ENCODE data around the gene KRTAP22-1. TPM values are rescaled to one million over a fixed set of nuclear protein-coding genes. Genes with fewer than 3 reads are reported as not detected.
A peak's percentile ranks its signal among the peaks of the same experiment; 100 is the strongest.

KRTAP22-1 gene
- total and polyA plus RNA-seq, 4 donors = not detected

- no peaks in the 10 kb centered on the region for H3K36me3 ChIP-seq (ENCODE audit: control insufficient read depth in 1 of 2, insufficient read depth in 2 of 2, low read length in 1 of 2)
- no peaks in the 10 kb centered on the region for H3K4me1 ChIP-seq (ENCODE audit: control insufficient read depth in 1 of 2, insufficient read depth in 2 of 2, low read length in 2 of 2)
- no peak overlapping the region for H3K4me3 ChIP-seq (ENCODE audit: low read length in 2 of 2)
- ATAC-seq (ENCODE audit: low FRiP score) (no peak), DNase-seq (no peak)
- no peak overlapping the region for H3K27ac ChIP-seq (ENCODE audit: low read depth in 1 of 2, low read length in 2 of 2)
- peaks cover 1% of the 10 kb centered on the region for H3K9me3 ChIP-seq (ENCODE audit: control insufficient read depth, low read length)
- intact Hi-C loops (cut with DNase I) = no loop called here
- 5 to 7% methylated on average over 1 of the region's 1 CpG for WGBS, 2 donors
- H3K27me3 ChIP-seq (ENCODE audit: control insufficient read depth in 1 of 2, insufficient read depth in 2 of 2, low read length in 1 of 2) = no peaks in the 10 kb centered on the region
These were observed 21.5 kb upstream of the KRTAP22-1 start for GRCh38 chr21:30579346-30579745.

GRCh38 chr21:30580132-30580531, 20.8 kb upstream of the KRTAP22-1 start:
- Histone ChIP-seq H3K9me3 (ENCODE audit: control insufficient read depth, low read length) (peaks cover 1% of the 10 kb centered on the region), H3K27me3 (ENCODE audit: control insufficient read depth in 1 of 2, insufficient read depth in 2 of 2, low read length in 1 of 2) (no peaks in the 10 kb centered on the region), H3K36me3 (ENCODE audit: control insufficient read depth in 1 of 2, insufficient read depth in 2 of 2, low read length in 1 of 2) (no peaks in the 10 kb centered on the region), H3K4me1 (ENCODE audit: control insufficient read depth in 1 of 2, insufficient read depth in 2 of 2, low read length in 2 of 2) (no peaks in the 10 kb centered on the region), H3K27ac (ENCODE audit: low read depth in 1 of 2, low read length in 2 of 2) (no peak overlapping the region), H3K4me3 (ENCODE audit: low read length in 2 of 2) (no peak overlapping the region)
- intact Hi-C loops (cut with DNase I) = no loop called here
- DNase-seq (no peak), ATAC-seq (ENCODE audit: low FRiP score) (no peak)
- whole genome bisulfite sequencing, 2 donors = 51 to 58% methylated on average over 3 of the region's 3 CpGs

- intact Hi-C loops (cut with DNase I) = no loop called here
These were observed 18.0 kb upstream of the KRTAP22-1 start for GRCh38 chr21:30582870-30583269.

GRCh38 chr21:30590297-30590696, 10.6 kb upstream of the KRTAP22-1 start, which contains the start of gene KRTAP22-2:
Gene KRTAP22-2 (minus strand): TSS chr21:30590397.
- ATAC-seq (ENCODE audit: low FRiP score) (no peak), DNase-seq (no peak)
- H3K27ac ChIP-seq (ENCODE audit: low read depth in 1 of 2, low read length in 2 of 2) = no peak within 1 kb of the TSS
- intact Hi-C loops (cut with DNase I) = no loop called here
- no peaks in the 10 kb centered on the region for H3K36me3 ChIP-seq (ENCODE audit: control insufficient read depth in 1 of 2, insufficient read depth in 2 of 2, low read length in 1 of 2)
- H3K4me1 ChIP-seq (ENCODE audit: control insufficient read depth in 1 of 2, insufficient read depth in 2 of 2, low read length in 2 of 2) = no peaks in the 10 kb centered on the region
- no peak within 1 kb of the TSS for H3K4me3 ChIP-seq (ENCODE audit: low read length in 2 of 2)
- no peaks in the 10 kb centered on the region for H3K27me3 ChIP-seq (ENCODE audit: control insufficient read depth in 1 of 2, insufficient read depth in 2 of 2, low read length in 1 of 2)
- no peaks in the 10 kb centered on the region for H3K9me3 ChIP-seq (ENCODE audit: control insufficient read depth, low read length)

More at GRCh38 chr21:30582870-30583269, 18.0 kb upstream of the KRTAP22-1 start:
- DNase-seq = no peak
- Histone ChIP-seq H3K27ac (ENCODE audit: low read depth in 1 of 2, low read length in 2 of 2) (no peak overlapping the region), H3K9me3 (ENCODE audit: control insufficient read depth, low read length) (no peaks in the 10 kb centered on the region), H3K27me3 (ENCODE audit: control insufficient read depth in 1 of 2, insufficient read depth in 2 of 2, low read length in 1 of 2) (no peaks in the 10 kb centered on the region), H3K36me3 (ENCODE audit: control insufficient read depth in 1 of 2, insufficient read depth in 2 of 2, low read length in 1 of 2) (no peaks in the 10 kb centered on the region), H3K4me1 (ENCODE audit: control insufficient read depth in 1 of 2, insufficient read depth in 2 of 2, low read length in 2 of 2) (no peaks in the 10 kb centered on the region), H3K4me3 (ENCODE audit: low read length in 2 of 2) (no peak overlapping the region)
- WGBS, 2 donors = 72 to 85% methylated on average over 1 of the region's 1 CpG
- no peak for ATAC-seq (ENCODE audit: low FRiP score)

- Histone ChIP-seq H3K27ac (ENCODE audit: low read depth in 1 of 2, low read length in 2 of 2) (no peak within 1 kb of the TSS), H3K4me1 (ENCODE audit: control insufficient read depth in 1 of 2, insufficient read depth in 2 of 2, low read length in 2 of 2) (no peaks in the 10 kb centered on the region), H3K4me3 (ENCODE audit: low read length in 2 of 2) (no peak within 1 kb of the TSS), H3K9me3 (ENCODE audit: control insufficient read depth, low read length) (no peaks in the 10 kb centered on the region), H3K27me3 (ENCODE audit: control insufficient read depth in 1 of 2, insufficient read depth in 2 of 2, low read length in 1 of 2) (no peaks in the 10 kb centered on the region), H3K36me3 (ENCODE audit: control insufficient read depth in 1 of 2, insufficient read depth in 2 of 2, low read length in 1 of 2) (no peaks in the 10 kb centered on the region)
- WGBS, 2 donors = 95 to 98% methylated on average over 4 of the region's 4 CpGs
- no peak for ATAC-seq (ENCODE audit: low FRiP score)
- DNase-seq = no peak
- intact Hi-C loops (cut with DNase I) = no loop called here
These were observed 8.7 kb upstream of the KRTAP22-1 start, which contains the start of gene KRTAP6-3 for GRCh38 chr21:30592140-30592539. Gene KRTAP6-3 (plus strand): TSS chr21:30592440. CDS start chr21:30592446, 6 bp downstream.

- intact Hi-C loops (cut with DNase I) = no loop called here
- no peaks in the 10 kb centered on the region for H3K36me3 ChIP-seq (ENCODE audit: control insufficient read depth in 1 of 2, insufficient read depth in 2 of 2, low read length in 1 of 2)
- DNase-seq = no peak
- H3K9me3 ChIP-seq (ENCODE audit: control insufficient read depth, low read length) = no peaks in the 10 kb centered on the region
- H3K27ac ChIP-seq (ENCODE audit: low read depth in 1 of 2, low read length in 2 of 2) = no peak within 1 kb of the TSS
- no peaks in the 10 kb centered on the region for H3K4me1 ChIP-seq (ENCODE audit: control insufficient read depth in 1 of 2, insufficient read depth in 2 of 2, low read length in 2 of 2)
- H3K27me3 ChIP-seq (ENCODE audit: control insufficient read depth in 1 of 2, insufficient read depth in 2 of 2, low read length in 1 of 2) = no peaks in the 10 kb centered on the region
- WGBS, 2 donors = 97 to 98% methylated on average over 6 of the region's 6 CpGs
- no peak for ATAC-seq (ENCODE audit: low FRiP score)
- H3K4me3 ChIP-seq (ENCODE audit: low read length in 2 of 2) = no peak within 1 kb of the TSS
These were observed 2.1 kb upstream of the KRTAP22-1 start, which contains the start of gene KRTAP6-2 for GRCh38 chr21:30598802-30599201. Gene KRTAP6-2 (minus strand): TSS chr21:30598902. CDS start chr21:30598874, 28 bp downstream.

- intact Hi-C loops (cut with DNase I) = no loop called here
- Histone ChIP-seq H3K27me3 (ENCODE audit: control insufficient read depth in 1 of 2, insufficient read depth in 2 of 2, low read length in 1 of 2) (no peaks in the 10 kb centered on the region), H3K4me1 (ENCODE audit: control insufficient read depth in 1 of 2, insufficient read depth in 2 of 2, low read length in 2 of 2) (no peaks in the 10 kb centered on the region), H3K9me3 (ENCODE audit: control insufficient read depth, low read length) (peaks cover 3% of the 10 kb centered on the region), H3K4me3 (ENCODE audit: low read length in 2 of 2) (no peak overlapping the region), H3K27ac (ENCODE audit: low read depth in 1 of 2, low read length in 2 of 2) (no peak overlapping the region), H3K36me3 (ENCODE audit: control insufficient read depth in 1 of 2, insufficient read depth in 2 of 2, low read length in 1 of 2) (no peaks in the 10 kb centered on the region)
- ATAC-seq (ENCODE audit: low FRiP score) (peak; percentile 52), DNase-seq (no peak)
- 94 to 96% methylated on average over 2 of the region's 2 CpGs for WGBS, 2 donors
These were observed 5.1 kb downstream of the KRTAP22-1 start for GRCh38 chr21:30605968-30606367.

- WGBS, 2 donors = 68 to 72% methylated on average over 2 of the region's 2 CpGs
These were observed 11.2 kb downstream of the KRTAP22-1 start for GRCh38 chr21:30612132-30612531.

GRCh38 chr21:30613836-30614235, 12.9 kb downstream of the KRTAP22-1 start, which contains the start of gene KRTAP6-1:
Gene KRTAP6-1 (minus strand): TSS chr21:30613930. CDS start chr21:30613904, 26 bp downstream.
- Histone ChIP-seq H3K4me1 (ENCODE audit: control insufficient read depth in 1 of 2, insufficient read depth in 2 of 2, low read length in 2 of 2) (no peaks in the 10 kb centered on the region), H3K9me3 (ENCODE audit: control insufficient read depth, low read length) (no peaks in the 10 kb centered on the region), H3K27ac (ENCODE audit: low read depth in 1 of 2, low read length in 2 of 2) (no peak within 1 kb of the TSS), H3K27me3 (ENCODE audit: control insufficient read depth in 1 of 2, insufficient read depth in 2 of 2, low read length in 1 of 2) (no peaks in the 10 kb centered on the region), H3K4me3 (ENCODE audit: low read length in 2 of 2) (no peak within 1 kb of the TSS), H3K36me3 (ENCODE audit: control insufficient read depth in 1 of 2, insufficient read depth in 2 of 2, low read length in 1 of 2) (no peaks in the 10 kb centered on the region)
- ATAC-seq (ENCODE audit: low FRiP score) (no peak), DNase-seq (no peak)
- intact Hi-C loops (cut with DNase I) = no loop called here
- 66 to 68% methylated on average over 2 of the region's 2 CpGs for WGBS, 2 donors

More at GRCh38 chr21:30612132-30612531, 11.2 kb downstream of the KRTAP22-1 start:
- ATAC-seq (ENCODE audit: low FRiP score) (no peak), DNase-seq (no peak)
- Histone ChIP-seq H3K27ac (ENCODE audit: low read depth in 1 of 2, low read length in 2 of 2) (no peak overlapping the region), H3K4me1 (ENCODE audit: control insufficient read depth in 1 of 2, insufficient read depth in 2 of 2, low read length in 2 of 2) (no peaks in the 10 kb centered on the region), H3K9me3 (ENCODE audit: control insufficient read depth, low read length) (no peaks in the 10 kb centered on the region), H3K4me3 (ENCODE audit: low read length in 2 of 2) (no peak overlapping the region), H3K27me3 (ENCODE audit: control insufficient read depth in 1 of 2, insufficient read depth in 2 of 2, low read length in 1 of 2) (no peaks in the 10 kb centered on the region), H3K36me3 (ENCODE audit: control insufficient read depth in 1 of 2, insufficient read depth in 2 of 2, low read length in 1 of 2) (no peaks in the 10 kb centered on the region)
- intact Hi-C loops (cut with DNase I) = no loop called here

All from aorta (tissue), 5 donors.